SK-N-SH (cell line): ENCODE results near the gene DYNC1H1. TPM values are rescaled to one million over a fixed set of nuclear protein-coding genes. Genes with fewer than 3 reads are reported as not detected.

Experiments used
- CTCF ChIA-PET: fragments of 300-600, 350-600 bp; formaldehyde crosslinking; extraction: SDS; loops from one replicate; lab custom pipeline; 2021; lab: Yijun Ruan, JAX
- POLR2A ChIA-PET: fragments of 350-600 bp; sonication (Branson Sonifier 250); formaldehyde crosslinking; extraction: SDS; loops from one replicate; lab custom pipeline; 2020; ENCODE audit warnings: antibody characterized with exemption, inconsistent platforms; lab: Yijun Ruan, JAX
- DNase-seq: peaks from one replicate; pipeline ENCODE4 v3.0.0; 2012
- H2AFZ ChIP-seq: fragments of 200-600 bp; sonication (generic); 2 replicates; pipeline ENCODE4 v1.8.1; 2016; ENCODE audit warnings: antibody characterized with exemption, mild to moderate bottlenecking, low read depth
- H3F3A ChIP-seq: fragments of 200-600 bp; sonication (generic); replicated peaks from 2 replicates; pipeline ENCODE3; 2016; ENCODE audit warnings: antibody characterized with exemption, mild to moderate bottlenecking; ENCODE audit not compliant: insufficient read depth
- H3K27ac ChIP-seq, 2 experiments: fragments of 200-500 bp in 1 of 2; fragments of 200-600 bp in 1 of 2; sonication (Bioruptor generic) in 1 of 2; sonication (generic), shearing (Covaris generic) in 1 of 2; 2 replicates each; pipeline versions ENCODE4 v1.5.1 to v1.6.1; 2014 to 2016; ENCODE audit warnings: low read depth in 2 of 2, inconsistent platforms in 1 of 2, low read length in 1 of 2, mild to moderate bottlenecking in 1 of 2, mixed read lengths in 1 of 2
- H3K27me3 ChIP-seq: fragments of 200-600 bp; sonication (generic), shearing (Covaris generic); 2 replicates; pipeline ENCODE4 v1.6.1; 2016; ENCODE audit warnings: mixed run types; ENCODE audit not compliant: insufficient read depth
- H3K36me3 ChIP-seq, 2 experiments: fragments of 200-500 bp in 1 of 2; fragments of 200-600 bp in 1 of 2; sonication (Bioruptor generic) in 1 of 2; sonication (generic) in 1 of 2; replicated peaks in 1 of 2; 2 replicates each; pipeline versions ENCODE3 to v1.5.1; 2014 to 2016; ENCODE audit warnings: low read length in 1 of 2, mild to moderate bottlenecking in 1 of 2; ENCODE audit not compliant: insufficient read depth in 2 of 2, control insufficient read depth in 1 of 2
- H3K4me1 ChIP-seq, 2 experiments: fragments of 200-500 bp in 1 of 2; fragments of 200-600 bp in 1 of 2; sonication (Bioruptor generic) in 1 of 2; sonication (generic), shearing (Covaris generic) in 1 of 2; 2 replicates each; pipeline versions ENCODE4 v1.5.1 to v1.6.1; 2014 to 2016; ENCODE audit warnings: low read depth in 1 of 2, low read length in 1 of 2, mixed run types in 1 of 2; ENCODE audit not compliant: insufficient read depth in 2 of 2, control insufficient read depth in 1 of 2
- H3K4me2 ChIP-seq: fragments of 200-600 bp; sonication (generic), shearing (Covaris generic); 2 replicates; pipeline ENCODE4 v1.6.1; 2017; ENCODE audit warnings: mixed run types
- H3K4me3 ChIP-seq, 2 experiments: fragments of 200-500 bp in 1 of 2; fragments of 200-600 bp in 1 of 2; sonication (Bioruptor generic) in 1 of 2; sonication (generic), shearing (Covaris generic) in 1 of 2; 2 replicates each; pipeline versions ENCODE4 v1.5.1 to v1.8.1; 2014 to 2016; ENCODE audit warnings: low read depth in 2 of 2, inconsistent platforms in 1 of 2, low read length in 1 of 2, mild to moderate bottlenecking in 1 of 2, mixed read lengths in 1 of 2, moderate library complexity in 1 of 2
- H3K79me2 ChIP-seq: fragments of 200-600 bp; sonication (generic); 2 replicates; pipeline ENCODE4 v1.8.1; 2017; ENCODE audit warnings: mild to moderate bottlenecking; ENCODE audit not compliant: insufficient read depth
- H3K9ac ChIP-seq: fragments of 200-600 bp; sonication (generic); 2 replicates; pipeline ENCODE4 v1.6.1; 2017; ENCODE audit warnings: mixed run types
- H3K9me2 ChIP-seq: fragments of 200-600 bp; sonication (generic); 2 replicates; pipeline ENCODE4 v1.6.1; 2017; ENCODE audit warnings: mixed run types
- H3K9me3 ChIP-seq: fragments of 200-600 bp; sonication (generic); 2 replicates; pipeline ENCODE4 v1.6.1; 2017; ENCODE audit warnings: mixed run types, mild to moderate bottlenecking, moderate library complexity
- H4K20me1 ChIP-seq: fragments of 200-600 bp; sonication (generic); 2 replicates; pipeline ENCODE4 v1.6.1; 2017; ENCODE audit warnings: mild to moderate bottlenecking, mixed run types; ENCODE audit not compliant: insufficient read depth
- EZH2phosphoT487 ChIP-seq: fragments of 200-600 bp; sonication (generic); IDR thresholded peaks from 2 replicates; pipeline ENCODE4 v1.6.1; 2017; ENCODE audit warnings: low read depth, mixed run types, mild to moderate bottlenecking, antibody characterized with exemption, moderate library complexity, borderline replicate concordance
- FOSL2 ChIP-seq: IDR thresholded peaks from 2 replicates; pipeline ENCODE4 v1.4.0; 2012; ENCODE audit warnings: low read depth, mild to moderate bottlenecking, moderate library complexity, borderline replicate concordance
- FOXM1 ChIP-seq: IDR thresholded peaks from 2 replicates; pipeline ENCODE4 v1.4.0; 2012; ENCODE audit warnings: low read depth, mild to moderate bottlenecking
- GABPA ChIP-seq: IDR thresholded peaks from 2 replicates; pipeline ENCODE4 v1.4.0; 2012; ENCODE audit warnings: low read depth, mild to moderate bottlenecking
- NFIC ChIP-seq: IDR thresholded peaks from 2 replicates; pipeline ENCODE4 v1.4.0; 2012; ENCODE audit warnings: borderline replicate concordance
- POLR2AphosphoS5 ChIP-seq: IDR thresholded peaks from 2 replicates; pipeline ENCODE4 v1.6.1; 2012; ENCODE audit warnings: low read depth, low read length
- RCOR1 ChIP-seq: fragments of 150-350 bp; IDR thresholded peaks from 2 replicates; pipeline ENCODE4 v1.6.1; 2017; ENCODE audit warnings: antibody characterized with exemption, low read length
- REST ChIP-seq: IDR thresholded peaks from 2 replicates; pipeline ENCODE4 v1.6.1; 2012; ENCODE audit warnings: mild to moderate bottlenecking, low read depth, low read length, moderate library complexity
- RFX5 ChIP-seq: IDR thresholded peaks from 2 replicates; pipeline ENCODE4 v1.6.1; 2012; ENCODE audit warnings: mild to moderate bottlenecking, improper control_type of control experiment, low read length
- TEAD4 ChIP-seq: IDR thresholded peaks from 2 replicates; pipeline ENCODE4 v1.4.0; 2012; ENCODE audit warnings: mild to moderate bottlenecking, borderline replicate concordance; ENCODE audit not compliant: insufficient read depth
- WGBS: methylation state at CpG from one replicate; pipeline ENCODE4 v1.1.6; 2017; ENCODE audit warnings: low lambda C conversion rate; 5-methylcytosine and 5-hydroxymethylcytosine counted together
- polyA plus RNA-seq, 3 experiments: library from polyadenylated mRNA; depleted of rRNA; stranded (reverse); fragments of >200 nt; gene quantifications; 2 replicates each; pipeline ENCODE4 v1.2.3, GENCODE V29; 2012
- TF ChIP-seq, protein P1 (sequence below): IDR thresholded peaks from 2 replicates; pipeline ENCODE4; 2012
- TF ChIP-seq, protein P2 (sequence below): IDR thresholded peaks from 2 replicates; pipeline ENCODE4 v1.4.0; 2012; ENCODE audit warnings: low read depth, borderline replicate concordance
- TF ChIP-seq, protein P3 (sequence below): fragments of 150-350 bp; IDR thresholded peaks from 2 replicates; pipeline ENCODE4 v1.6.1; 2017; ENCODE audit warnings: antibody characterized with exemption, low read length, low read depth, borderline replicate concordance

The DYNC1H1 gene
- polyA plus RNA-seq, 1 of the 3 experiments (the other 2 are of a cell fraction) = 140 TPM

GRCh38 chr14:102080183-102081080, 116.1 kb downstream of the DYNC1H1 start:
- Histone ChIP-seq H3K4me3 (no peak overlapping the region), H3F3A (peaks cover 55% of the 10 kb centered on the region), H2AFZ (no peak overlapping the region), H4K20me1 (peaks cover 40% of the 10 kb centered on the region), H3K9me3 (no peaks in the 10 kb centered on the region), H3K36me3 (peaks cover 59 to 66% of the 10 kb centered on the region in 2 experiments), H3K4me2 (no peak overlapping the region), H3K27me3 (no peaks in the 10 kb centered on the region), H3K4me1 (peaks cover 15 to 26% of the 10 kb centered on the region in 2 experiments), H3K9me2 (no peaks in the 10 kb centered on the region), H3K27ac (no peak overlapping the region; a peak in 1 of 4 replicates), H3K9ac (no peak overlapping the region), H3K79me2 (peaks cover 37% of the 10 kb centered on the region)
- ChIA-PET POLR2A (no interaction called here), CTCF (no interaction called here)
- no peak for DNase-seq
- 82% methylated on average over 14 of the region's 14 CpGs for WGBS
- no peak for TF ChIP-seq FOSL2
- TF ChIP-seq POLR2AphosphoS5 = peak; percentile 36; the same call in 1 of the 2 replicates

GRCh38 chr14:102081231-102082080, 117.1 kb downstream of the DYNC1H1 start:
- Histone ChIP-seq H3K27ac (peak overlapping the region in 1 of 2 experiments; percentile 2; a peak in 1 of 4 replicates), H3K9me3 (no peaks in the 10 kb centered on the region), H3K4me1 (peaks cover 18 to 26% of the 10 kb centered on the region in 2 experiments), H3F3A (peaks cover 55% of the 10 kb centered on the region), H3K79me2 (peaks cover 48% of the 10 kb centered on the region), H3K36me3 (peaks cover 65 to 74% of the 10 kb centered on the region in 2 experiments), H3K27me3 (no peaks in the 10 kb centered on the region), H3K4me2 (no peak overlapping the region), H2AFZ (no peak overlapping the region), H3K9ac (no peak overlapping the region), H3K4me3 (no peak overlapping the region), H3K9me2 (no peaks in the 10 kb centered on the region), H4K20me1 (peaks cover 48% of the 10 kb centered on the region)
- TF ChIP-seq GABPA (no peak), REST (no peak), TEAD4 (no peak), NFIC (no peak), RCOR1 (no peak), EZH2phosphoT487 (no peak), RFX5 (no peak), FOXM1 (no peak)
- TF ChIP-seq, protein P1, sequence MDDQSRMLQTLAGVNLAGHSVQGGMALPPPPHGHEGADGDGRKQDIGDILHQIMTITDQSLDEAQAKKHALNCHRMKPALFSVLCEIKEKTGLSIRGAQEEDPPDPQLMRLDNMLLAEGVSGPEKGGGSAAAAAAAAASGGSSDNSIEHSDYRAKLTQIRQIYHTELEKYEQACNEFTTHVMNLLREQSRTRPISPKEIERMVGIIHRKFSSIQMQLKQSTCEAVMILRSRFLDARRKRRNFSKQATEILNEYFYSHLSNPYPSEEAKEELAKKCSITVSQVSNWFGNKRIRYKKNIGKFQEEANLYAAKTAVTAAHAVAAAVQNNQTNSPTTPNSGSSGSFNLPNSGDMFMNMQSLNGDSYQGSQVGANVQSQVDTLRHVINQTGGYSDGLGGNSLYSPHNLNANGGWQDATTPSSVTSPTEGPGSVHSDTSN = no peak
- TF ChIP-seq, protein P2, sequence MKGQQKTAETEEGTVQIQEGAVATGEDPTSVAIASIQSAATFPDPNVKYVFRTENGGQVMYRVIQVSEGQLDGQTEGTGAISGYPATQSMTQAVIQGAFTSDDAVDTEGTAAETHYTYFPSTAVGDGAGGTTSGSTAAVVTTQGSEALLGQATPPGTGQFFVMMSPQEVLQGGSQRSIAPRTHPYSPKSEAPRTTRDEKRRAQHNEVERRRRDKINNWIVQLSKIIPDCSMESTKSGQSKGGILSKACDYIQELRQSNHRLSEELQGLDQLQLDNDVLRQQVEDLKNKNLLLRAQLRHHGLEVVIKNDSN = no peak
- TF ChIP-seq, protein P3, sequence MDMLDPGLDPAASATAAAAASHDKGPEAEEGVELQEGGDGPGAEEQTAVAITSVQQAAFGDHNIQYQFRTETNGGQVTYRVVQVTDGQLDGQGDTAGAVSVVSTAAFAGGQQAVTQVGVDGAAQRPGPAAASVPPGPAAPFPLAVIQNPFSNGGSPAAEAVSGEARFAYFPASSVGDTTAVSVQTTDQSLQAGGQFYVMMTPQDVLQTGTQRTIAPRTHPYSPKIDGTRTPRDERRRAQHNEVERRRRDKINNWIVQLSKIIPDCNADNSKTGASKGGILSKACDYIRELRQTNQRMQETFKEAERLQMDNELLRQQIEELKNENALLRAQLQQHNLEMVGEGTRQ = no peak
- DNase-seq = no peak
- 96% methylated on average over 7 of the region's 7 CpGs for WGBS
- ChIA-PET POLR2A (no interaction called here), CTCF (no interaction called here)
